Endodermal cell (in vitro differentiated cells): ENCODE data around the gene KIAA0930. TPM values are rescaled to one million over a fixed set of nuclear protein-coding genes. Genes with fewer than 3 reads are reported as not detected.
"Not testable (repeated sequence)": the region's sequence is repeated elsewhere in the genome, so short reads cannot be mapped to it uniquely, and the experiment has no call there.

ENCODE experiments used
- DNase-seq: peaks from one replicate; pipeline ENCODE4 v3.0.0-alpha.2; 2017
- H3K27ac ChIP-seq: 2 replicates; pipeline ENCODE4 v1.5.1; 2013; ENCODE audit warnings: mild to moderate bottlenecking, low read depth, low read length, moderate library complexity
- H3K27me3 ChIP-seq: 2 replicates; pipeline ENCODE4 v1.6.1; 2013; ENCODE audit warnings: mild to moderate bottlenecking, low read length, moderate library complexity; ENCODE audit not compliant: insufficient read depth, control insufficient read depth, poor library complexity, severe bottlenecking
- H3K36me3 ChIP-seq: 2 replicates; pipeline ENCODE4 v1.7.0; 2013; ENCODE audit warnings: mild to moderate bottlenecking, low read length, moderate library complexity; ENCODE audit not compliant: control insufficient read depth, insufficient read depth
- H3K4me1 ChIP-seq: one replicate; pipeline ENCODE4 v1.7.0; 2013; ENCODE audit warnings: low read length; ENCODE audit not compliant: control insufficient read depth, insufficient read depth
- H3K4me3 ChIP-seq: 2 replicates; pipeline ENCODE4 v1.5.1; 2013; ENCODE audit warnings: mild to moderate bottlenecking, low read length, moderate library complexity
- H3K9ac ChIP-seq: 2 replicates; pipeline ENCODE4 v1.6.1; 2013; ENCODE audit warnings: mild to moderate bottlenecking, low read length, moderate library complexity; ENCODE audit not compliant: poor library complexity, severe bottlenecking; ENCODE audit errors: extremely low read depth
- H3K9me3 ChIP-seq: 2 replicates; pipeline ENCODE4 v1.6.1; 2013; ENCODE audit warnings: mild to moderate bottlenecking, low read length, moderate library complexity; ENCODE audit not compliant: control insufficient read depth
- H3K27ac Mint-ChIP-seq: 2 replicates; pipeline ENCODE4 v1.8.0; 2020; ENCODE audit warnings: mixed read lengths
- H3K27me3 Mint-ChIP-seq: 2 replicates; pipeline ENCODE4 v1.8.0; 2021; ENCODE audit warnings: mild to moderate bottlenecking, mixed read lengths; ENCODE audit not compliant: insufficient read depth
- H3K36me3 Mint-ChIP-seq: 2 replicates; pipeline ENCODE4 v1.8.0; 2020; ENCODE audit warnings: low read depth, mixed read lengths
- H3K4me1 Mint-ChIP-seq: 2 replicates; pipeline ENCODE4 v1.8.0; 2020; ENCODE audit warnings: mixed read lengths
- H3K4me3 Mint-ChIP-seq: 2 replicates; pipeline ENCODE4 v1.8.0; 2020; ENCODE audit warnings: mild to moderate bottlenecking, moderate library complexity, mixed read lengths
- H3K9me3 Mint-ChIP-seq: 2 replicates; pipeline ENCODE4 v1.8.0; 2020; ENCODE audit warnings: mild to moderate bottlenecking, mixed read lengths
- WGBS, 2 experiments: methylation state at CpG; one replicate each; pipeline versions ENCODE4 v1.1.5 to v1.1.7; 2013; ENCODE audit warnings: missing lambda C conversion rate in 2 of 2, mixed read lengths in 1 of 2; ENCODE audit not compliant: insufficient coverage in 1 of 2, insufficient read length in 1 of 2; 5-methylcytosine and 5-hydroxymethylcytosine counted together
- total RNA-seq, 2 donors: library from RNA; stranded (reverse); fragmentation: NEBNext Ultra II Directional in 1 of 2; extraction: Animal tissue kit (Norgen Biotek cat#: 25700) in 1 of 2; gene quantifications; 2 replicates in 1 of 2; 3 replicates in 1 of 2; pipeline ENCODE4 v1.2.1, GENCODE V29; 2021
- TF ChIP-seq, protein P1 (sequence below): fragments of 200-600 bp; sonication (generic); conservative IDR thresholded peaks from 2 replicates; pipeline ENCODE4 v1.5.0; 2021; ENCODE audit warnings: antibody characterized with exemption, mild to moderate bottlenecking

KIAA0930 gene
- total RNA-seq, 2 donors from 2014 or later = 36.2 to 47.8 TPM

GRCh38 chr22:45280587-45280980 lies 39.9 kb upstream of the KIAA0930 start:
- H3K27me3 ChIP-seq = peaks cover 37% of the 10 kb centered on the region
- H3K36me3 ChIP-seq = no peaks in the 10 kb centered on the region
- DNase-seq = no peak
- TF ChIP-seq, protein P1, sequence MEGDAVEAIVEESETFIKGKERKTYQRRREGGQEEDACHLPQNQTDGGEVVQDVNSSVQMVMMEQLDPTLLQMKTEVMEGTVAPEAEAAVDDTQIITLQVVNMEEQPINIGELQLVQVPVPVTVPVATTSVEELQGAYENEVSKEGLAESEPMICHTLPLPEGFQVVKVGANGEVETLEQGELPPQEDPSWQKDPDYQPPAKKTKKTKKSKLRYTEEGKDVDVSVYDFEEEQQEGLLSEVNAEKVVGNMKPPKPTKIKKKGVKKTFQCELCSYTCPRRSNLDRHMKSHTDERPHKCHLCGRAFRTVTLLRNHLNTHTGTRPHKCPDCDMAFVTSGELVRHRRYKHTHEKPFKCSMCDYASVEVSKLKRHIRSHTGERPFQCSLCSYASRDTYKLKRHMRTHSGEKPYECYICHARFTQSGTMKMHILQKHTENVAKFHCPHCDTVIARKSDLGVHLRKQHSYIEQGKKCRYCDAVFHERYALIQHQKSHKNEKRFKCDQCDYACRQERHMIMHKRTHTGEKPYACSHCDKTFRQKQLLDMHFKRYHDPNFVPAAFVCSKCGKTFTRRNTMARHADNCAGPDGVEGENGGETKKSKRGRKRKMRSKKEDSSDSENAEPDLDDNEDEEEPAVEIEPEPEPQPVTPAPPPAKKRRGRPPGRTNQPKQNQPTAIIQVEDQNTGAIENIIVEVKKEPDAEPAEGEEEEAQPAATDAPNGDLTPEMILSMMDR = no peak
- H3K27ac Mint-ChIP-seq = no peak overlapping the region
- no peak overlapping the region for H3K9ac ChIP-seq
- peaks cover 5% of the 10 kb centered on the region for H3K4me1 Mint-ChIP-seq
- H3K4me1 ChIP-seq = no peaks in the 10 kb centered on the region
- H3K4me3 Mint-ChIP-seq = no peak overlapping the region
- no peaks in the 10 kb centered on the region for H3K36me3 Mint-ChIP-seq
- no peak overlapping the region for H3K4me3 ChIP-seq
- H3K9me3 Mint-ChIP-seq = no peaks in the 10 kb centered on the region
- peaks cover 54% of the 10 kb centered on the region for H3K27me3 Mint-ChIP-seq
- no peaks in the 10 kb centered on the region for H3K9me3 ChIP-seq
- WGBS, 2 experiments = 91 to 94% methylated on average over 3 of the region's 3 CpGs
- H3K27ac ChIP-seq = no peak overlapping the region

DNA sequence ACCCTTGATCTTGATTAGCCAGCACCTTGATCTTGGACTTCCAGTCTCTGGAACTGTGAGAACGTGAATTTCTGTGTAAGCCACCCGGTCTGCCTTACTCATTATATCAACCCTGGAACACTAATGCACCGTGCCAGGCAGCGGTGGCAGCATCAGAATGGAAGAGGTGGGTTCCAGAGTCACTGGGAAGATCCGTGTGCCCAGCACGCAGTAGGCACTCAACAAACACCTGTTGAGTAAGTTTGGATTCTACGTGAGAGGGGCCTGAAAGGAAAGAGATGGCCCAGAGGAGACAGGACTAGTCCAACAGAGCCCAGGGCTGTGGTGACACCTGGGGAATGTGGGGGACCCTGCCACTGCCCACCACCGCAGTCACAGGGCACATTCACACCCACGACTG lies 37.4 kb upstream of the KIAA0930 start:
- Histone ChIP-seq H3K27ac (no peak overlapping the region), H3K9ac (no peak overlapping the region), H3K27me3 (peaks cover 15% of the 10 kb centered on the region), H3K4me1 (no peaks in the 10 kb centered on the region), H3K9me3 (no peaks in the 10 kb centered on the region), H3K36me3 (no peaks in the 10 kb centered on the region), H3K4me3 (no peak overlapping the region)
- DNase-seq = no peak
- no peak overlapping the region for H3K27ac Mint-ChIP-seq
- peaks cover 32% of the 10 kb centered on the region for H3K27me3 Mint-ChIP-seq
- no peaks in the 10 kb centered on the region for H3K36me3 Mint-ChIP-seq
- no peak overlapping the region for H3K4me3 Mint-ChIP-seq
- peaks cover 9% of the 10 kb centered on the region for H3K4me1 Mint-ChIP-seq
- H3K9me3 Mint-ChIP-seq = no peaks in the 10 kb centered on the region
- TF ChIP-seq, protein P1 = no peak
- WGBS, 2 experiments = 91 to 95% methylated on average over 6 to 9 of the region's 9 CpGs

GRCh38 chr22:45277720-45278119 lies 37.0 kb upstream of the KIAA0930 start:
- 84 to 91% methylated on average over 6 to 7 of the region's 7 CpGs for WGBS, 2 experiments
- not testable (repeated sequence) for DNase-seq, H3K27ac ChIP-seq, H3K9ac ChIP-seq, H3K36me3 Mint-ChIP-seq, H3K9me3 Mint-ChIP-seq, H3K36me3 ChIP-seq, H3K4me3 Mint-ChIP-seq, H3K27ac Mint-ChIP-seq, H3K4me1 ChIP-seq, H3K4me3 ChIP-seq, H3K9me3 ChIP-seq
- peaks cover 11% of the 10 kb centered on the region for H3K27me3 ChIP-seq
- Mint-ChIP-seq H3K27me3 (peaks cover 28% of the 10 kb centered on the region), H3K4me1 (peaks cover 10% of the 10 kb centered on the region)

DNA sequence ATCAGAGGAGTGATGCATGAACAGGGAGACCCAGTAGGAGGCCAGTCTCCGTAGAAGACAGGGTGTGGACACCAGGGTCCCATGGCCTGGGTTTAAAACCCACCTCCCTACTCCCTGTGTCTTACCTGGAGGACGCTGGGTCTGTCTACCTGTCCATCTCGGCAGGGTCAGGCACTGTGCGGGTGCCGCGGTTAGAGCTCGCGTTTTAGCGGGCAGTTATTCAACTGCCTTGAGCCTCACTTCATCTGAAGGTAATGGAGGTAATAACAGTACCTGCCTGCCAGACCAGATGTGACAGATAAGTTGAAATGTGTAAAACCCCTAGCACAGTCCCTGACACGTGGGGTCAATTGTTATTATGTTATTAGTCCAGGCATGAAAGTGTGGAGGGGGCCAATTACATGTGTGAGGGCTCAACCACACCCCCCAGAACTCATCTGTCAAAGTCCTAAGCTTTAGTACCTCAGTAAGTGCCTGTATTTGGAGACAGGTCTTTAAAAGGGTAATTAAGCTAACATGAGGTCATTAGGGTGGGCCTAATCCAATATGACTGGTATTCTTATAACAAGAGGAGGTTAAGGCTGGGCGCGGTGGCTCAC lies 35.9 kb upstream of the KIAA0930 start:
- H3K4me3 Mint-ChIP-seq = no peak overlapping the region
- TF ChIP-seq, protein P1 = no peak
- Histone ChIP-seq H3K36me3 (no peaks in the 10 kb centered on the region), H3K27me3 (no peaks in the 10 kb centered on the region), H3K4me3 (no peak overlapping the region), H3K27ac (no peak overlapping the region), H3K9me3 (no peaks in the 10 kb centered on the region), H3K4me1 (no peaks in the 10 kb centered on the region), H3K9ac (no peak overlapping the region)
- WGBS, 2 experiments = 87 to 95% methylated on average over 12 of the region's 12 CpGs
- peaks cover 12% of the 10 kb centered on the region for H3K4me1 Mint-ChIP-seq
- no peaks in the 10 kb centered on the region for H3K36me3 Mint-ChIP-seq
- no peaks in the 10 kb centered on the region for H3K9me3 Mint-ChIP-seq
- peaks cover 17% of the 10 kb centered on the region for H3K27me3 Mint-ChIP-seq
- no peak for DNase-seq
- no peak overlapping the region for H3K27ac Mint-ChIP-seq
